ENCODE results near the gene MOSMO. TPM values are rescaled to one million over a fixed set of nuclear protein-coding genes. Genes with fewer than 3 reads are reported as not detected.

MOSMO gene
- total and polyA plus RNA-seq, 7 donors, result 2.8 to 27.1 (median 19.3) TPM

DNA sequence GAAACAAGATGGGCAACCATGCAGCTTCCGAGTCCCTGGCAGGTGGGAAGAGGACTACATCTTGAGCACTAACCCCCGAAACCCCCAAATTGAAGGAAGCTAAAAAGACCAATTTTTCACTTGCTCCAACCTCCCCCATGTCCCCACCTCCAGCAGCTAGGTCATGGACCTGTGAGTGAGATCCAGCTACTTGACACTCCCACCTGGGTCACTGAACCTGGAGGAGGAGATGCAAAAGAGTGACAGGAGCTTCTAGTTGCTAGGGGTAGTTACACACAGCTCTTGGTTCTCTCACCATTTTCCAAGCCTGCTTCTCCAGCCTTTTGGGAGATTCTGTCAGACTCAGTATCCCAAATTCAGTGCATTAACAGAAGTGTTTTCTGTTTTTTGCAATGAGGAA lies 18.2 kb upstream of the MOSMO start:
- H3K9me3 ChIP-seq, result no peaks in the 10 kb centered on the region
- TF ChIP-seq POLR2A (IDR thresholded peaks at IDR 0.05), result no peak
- no peak for TF ChIP-seq EP300 (IDR thresholded peaks at IDR 0.05)
- TF ChIP-seq, protein P1, sequence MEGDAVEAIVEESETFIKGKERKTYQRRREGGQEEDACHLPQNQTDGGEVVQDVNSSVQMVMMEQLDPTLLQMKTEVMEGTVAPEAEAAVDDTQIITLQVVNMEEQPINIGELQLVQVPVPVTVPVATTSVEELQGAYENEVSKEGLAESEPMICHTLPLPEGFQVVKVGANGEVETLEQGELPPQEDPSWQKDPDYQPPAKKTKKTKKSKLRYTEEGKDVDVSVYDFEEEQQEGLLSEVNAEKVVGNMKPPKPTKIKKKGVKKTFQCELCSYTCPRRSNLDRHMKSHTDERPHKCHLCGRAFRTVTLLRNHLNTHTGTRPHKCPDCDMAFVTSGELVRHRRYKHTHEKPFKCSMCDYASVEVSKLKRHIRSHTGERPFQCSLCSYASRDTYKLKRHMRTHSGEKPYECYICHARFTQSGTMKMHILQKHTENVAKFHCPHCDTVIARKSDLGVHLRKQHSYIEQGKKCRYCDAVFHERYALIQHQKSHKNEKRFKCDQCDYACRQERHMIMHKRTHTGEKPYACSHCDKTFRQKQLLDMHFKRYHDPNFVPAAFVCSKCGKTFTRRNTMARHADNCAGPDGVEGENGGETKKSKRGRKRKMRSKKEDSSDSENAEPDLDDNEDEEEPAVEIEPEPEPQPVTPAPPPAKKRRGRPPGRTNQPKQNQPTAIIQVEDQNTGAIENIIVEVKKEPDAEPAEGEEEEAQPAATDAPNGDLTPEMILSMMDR (IDR thresholded peaks at IDR 0.05), result no peak
- TF ChIP-seq POLR2AphosphoS5 (IDR thresholded peaks at IDR 0.05), result no peak
- H3K27me3 ChIP-seq, result no peaks in the 10 kb centered on the region
- no peak overlapping the region for H3K27ac ChIP-seq
- WGBS, 2 donors, result 95% methylated on average over 2 of the region's 2 CpGs
- H3K36me3 ChIP-seq, result peaks cover 0 to 9% (median 2%) of the 10 kb centered on the region in 4 donors
- no peak for DNase-seq
- H3K4me3 ChIP-seq, result no peak overlapping the region
- intact Hi-C loops (cut with DNase I), result no loop called here
- H3K4me1 ChIP-seq, result no peaks in the 10 kb centered on the region

DNA sequence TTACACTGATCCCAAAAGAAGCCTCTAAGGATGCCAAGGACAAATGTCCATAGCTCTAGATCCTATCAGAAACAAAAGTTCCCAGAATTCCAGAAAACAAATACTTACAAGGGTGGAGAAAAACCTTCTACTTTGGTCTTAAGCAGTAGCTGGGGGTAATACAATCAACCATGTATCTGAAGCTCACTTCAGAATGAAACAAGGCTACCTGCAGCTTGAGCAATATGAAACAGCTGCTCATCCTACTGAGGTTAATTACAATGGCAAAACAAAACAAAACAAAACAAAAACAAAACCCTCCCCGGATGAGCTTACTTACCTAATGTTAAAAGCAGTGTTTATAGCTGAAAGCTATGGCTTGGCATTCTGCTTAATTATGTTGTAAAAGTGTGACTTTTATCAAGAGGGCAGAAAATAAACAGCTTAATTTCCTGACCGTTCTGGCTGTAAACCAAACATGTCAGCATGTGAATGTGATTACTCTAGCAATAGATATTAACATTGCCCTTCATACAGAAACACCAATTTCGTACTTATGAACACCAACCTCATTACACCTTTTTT lies 17.4 kb upstream of the MOSMO start:
- DNase-seq, result no peak
- Histone ChIP-seq H3K27ac (no peak overlapping the region), H3K27me3 (no peaks in the 10 kb centered on the region), H3K36me3 (peaks cover 0 to 6% (median under 1%) of the 10 kb centered on the region in 4 donors), H3K4me3 (no peak overlapping the region), H3K4me1 (no peaks in the 10 kb centered on the region), H3K9me3 (no peaks in the 10 kb centered on the region)
- 15 to 51% methylated on average over 3 of the region's 3 CpGs for WGBS, 2 donors
- intact Hi-C loops (cut with DNase I), result no loop called here
- TF ChIP-seq POLR2A (IDR thresholded peaks at IDR 0.05), result no peak
- TF ChIP-seq EP300 (IDR thresholded peaks at IDR 0.05), result no peak
- TF ChIP-seq, protein P1 (IDR thresholded peaks at IDR 0.05), result no peak
- TF ChIP-seq POLR2AphosphoS5 (IDR thresholded peaks at IDR 0.05), result no peak

DNA sequence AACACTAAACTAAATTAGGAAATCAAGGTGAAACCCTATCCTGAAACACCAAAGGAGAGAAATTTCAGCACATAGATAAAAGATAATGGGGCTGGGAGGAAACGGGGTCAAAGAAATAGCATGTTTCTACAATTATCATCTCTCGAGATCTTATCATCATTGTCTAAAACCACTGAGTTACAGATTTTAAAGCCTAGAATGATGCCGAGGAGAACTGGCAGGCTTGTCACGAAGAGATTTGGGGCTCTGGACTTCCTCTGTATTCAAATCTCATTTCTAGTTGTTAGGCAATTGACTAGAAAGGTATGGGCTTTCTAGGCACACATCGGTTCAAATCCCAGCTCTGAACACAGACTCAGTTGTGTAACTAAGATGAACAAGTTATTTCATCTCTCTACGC lies 16.3 kb upstream of the MOSMO start:
- Histone ChIP-seq H3K9me3 (no peaks in the 10 kb centered on the region), H3K4me3 (no peak overlapping the region), H3K27ac (no peak overlapping the region), H3K27me3 (no peaks in the 10 kb centered on the region), H3K36me3 (no peaks in the 10 kb centered on the region), H3K4me1 (no peaks in the 10 kb centered on the region)
- intact Hi-C loops (cut with DNase I), result no loop called here
- whole genome bisulfite sequencing, 2 donors, result 78 to 85% methylated on average over 6 of the region's 6 CpGs
- no peak for TF ChIP-seq POLR2AphosphoS5 (IDR thresholded peaks at IDR 0.05)
- no peak for TF ChIP-seq POLR2A (IDR thresholded peaks at IDR 0.05)
- TF ChIP-seq EP300 (IDR thresholded peaks at IDR 0.05), result no peak
- TF ChIP-seq, protein P1 (IDR thresholded peaks at IDR 0.05), result no peak
- DNase-seq, result no peak

DNA sequence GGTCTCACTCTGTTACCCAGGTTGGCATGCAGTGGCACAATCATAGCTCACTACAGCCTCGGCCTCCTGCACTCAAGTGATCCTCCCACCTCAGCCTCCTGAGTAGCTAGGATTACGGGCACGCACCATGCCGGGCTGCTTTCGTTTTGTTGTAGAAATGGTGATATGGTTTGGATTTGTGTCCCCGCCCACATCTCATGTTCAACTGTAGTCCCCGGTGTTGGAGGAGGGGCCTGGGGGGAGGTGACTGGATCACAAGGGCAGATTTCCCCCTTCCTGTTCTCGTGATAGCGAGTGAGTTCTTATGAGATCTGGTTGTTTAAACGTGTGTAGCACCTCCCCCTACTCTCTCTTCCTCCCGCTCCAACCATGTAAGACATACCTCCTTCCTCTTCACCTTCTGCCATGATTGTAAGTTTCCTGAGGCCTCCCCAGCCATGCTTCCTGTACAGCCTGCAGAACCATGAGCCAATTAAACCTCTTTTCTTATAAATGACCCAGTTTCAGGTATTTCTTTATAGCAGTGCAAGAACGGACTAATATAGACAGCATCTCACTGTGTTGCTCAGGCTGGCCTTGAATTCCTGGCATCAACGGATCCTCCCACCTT lies 12.9 kb upstream of the MOSMO start:
- TF ChIP-seq EP300 (IDR thresholded peaks at IDR 0.05) (no peak), POLR2A (IDR thresholded peaks at IDR 0.05) (no peak), POLR2AphosphoS5 (IDR thresholded peaks at IDR 0.05) (no peak)
- TF ChIP-seq, protein P1 (IDR thresholded peaks at IDR 0.05), result no peak

More for the DNA sequence above, 12.9 kb upstream of the MOSMO start:
- no peaks in the 10 kb centered on the region for H3K36me3 ChIP-seq
- no peak for DNase-seq
- 87 to 92% methylated on average over 13 of the region's 13 CpGs for WGBS, 2 donors
- H3K27me3 ChIP-seq, result no peaks in the 10 kb centered on the region
- H3K9me3 ChIP-seq, result no peaks in the 10 kb centered on the region
- intact Hi-C loops (cut with DNase I), result no loop called here
- no peak overlapping the region for H3K27ac ChIP-seq
- no peaks in the 10 kb centered on the region for H3K4me1 ChIP-seq
- no peak overlapping the region for H3K4me3 ChIP-seq
